ENCODE measurements around the gene LCN1. TPM values are rescaled to one million over a fixed set of nuclear protein-coding genes. Genes with fewer than 3 reads are reported as not detected.

The LCN1 gene
- total and polyA plus RNA-seq, 10 donors = 0.09 TPM; not detected in 9

GRCh38 chr9:135522137-135522877 is 1.1 kb downstream of the LCN1 start:
- Histone ChIP-seq H3K27ac (no peak overlapping the region), H3K4me1 (peaks cover 0 to 9% (median 0%) of the 10 kb centered on the region in 6 donors), H3K9me3 (no peaks in the 10 kb centered on the region), H3K27me3 (replicated peaks in 1 of 7) (peaks cover 0 to 69% (median 5%) of the 10 kb centered on the region in 7 donors), H3K36me3 (no peaks in the 10 kb centered on the region), H3K4me3 (no peak overlapping the region)
- intact Hi-C loops (cut with DNase I; ENCODE audit: low total_unique reads) = no loop called here
- no peak for DNase-seq
- WGBS, 5 donors = 62 to 76% (median 67%) methylated on average over 8 to 16 of the region's 16 CpGs
- TF ChIP-seq POLR2A (IDR thresholded peaks at IDR 0.05) = no peak
- TF ChIP-seq POLR2AphosphoS5 (IDR thresholded peaks at IDR 0.05) = no peak
- no peak for TF ChIP-seq CTCF (IDR thresholded peaks at IDR 0.05 in 8 of 11, conservative IDR thresholded peaks at IDR 0.05 in 3 of 11)

DNA sequence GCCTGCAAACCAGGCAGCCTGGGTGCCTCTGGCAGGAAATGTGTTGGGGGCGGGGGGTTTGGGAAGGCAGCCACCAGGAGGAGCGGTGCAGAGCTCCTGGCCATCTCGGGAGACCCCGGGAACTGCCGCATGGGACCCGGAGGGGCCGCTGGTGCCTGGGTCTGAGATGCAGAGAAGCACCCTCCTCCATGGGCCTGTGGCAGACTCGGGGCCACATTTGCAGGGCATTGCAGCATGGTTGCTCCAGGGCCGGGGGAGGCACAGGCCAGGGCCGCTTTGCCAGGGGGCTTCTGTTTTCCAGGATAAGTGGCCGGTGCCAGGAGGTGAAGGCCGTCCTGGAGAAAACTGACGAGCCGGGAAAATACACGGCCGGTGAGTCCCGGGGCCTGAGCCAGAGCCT is 1.7 kb downstream of the LCN1 start:
- no peak for DNase-seq
- Histone ChIP-seq H3K27ac (peak overlapping the region in 5 of 8 donors; percentile 46 to 63 (median 54)), H3K4me1 (peaks cover 0 to 9% (median 0%) of the 10 kb centered on the region in 6 donors), H3K9me3 (no peaks in the 10 kb centered on the region), H3K27me3 (replicated peaks in 1 of 7) (peaks cover 0 to 65% (median 5%) of the 10 kb centered on the region in 7 donors), H3K36me3 (no peaks in the 10 kb centered on the region), H3K4me3 (no peak overlapping the region)
- WGBS, 5 donors = 61 to 74% (median 67%) methylated on average over 13 to 17 of the region's 17 CpGs
- intact Hi-C loops (cut with DNase I; ENCODE audit: low total_unique reads) = no loop called here
- TF ChIP-seq POLR2AphosphoS5 (IDR thresholded peaks at IDR 0.05) (no peak), CTCF (IDR thresholded peaks at IDR 0.05 in 8 of 11, conservative IDR thresholded peaks at IDR 0.05 in 3 of 11) (no peak), POLR2A (IDR thresholded peaks at IDR 0.05) (no peak)

- DNase-seq = no peak
- peak overlapping the region in 5 of 8 donors; percentile 46 to 63 (median 54) for H3K27ac ChIP-seq
- no peak for TF ChIP-seq CTCF (IDR thresholded peaks at IDR 0.05 in 8 of 11, conservative IDR thresholded peaks at IDR 0.05 in 3 of 11)
- TF ChIP-seq POLR2AphosphoS5 (IDR thresholded peaks at IDR 0.05) = no peak
- no peak for TF ChIP-seq POLR2A (IDR thresholded peaks at IDR 0.05)
- no peaks in the 10 kb centered on the region for H3K9me3 ChIP-seq
- intact Hi-C loops (cut with DNase I; ENCODE audit: low total_unique reads) = no loop called here
- peaks cover 0 to 65% (median 5%) of the 10 kb centered on the region in 7 donors for H3K27me3 ChIP-seq (replicated peaks in 1 of 7)
- no peaks in the 10 kb centered on the region for H3K36me3 ChIP-seq
- H3K4me1 ChIP-seq = peaks cover 0 to 9% (median 0%) of the 10 kb centered on the region in 6 donors
- no peak overlapping the region for H3K4me3 ChIP-seq
- WGBS, 5 donors = 79 to 92% (median 84%) methylated on average over 10 to 21 of the region's 21 CpGs
Observed at GRCh38 chr9:135523521-135524129, 2.4 kb downstream of the LCN1 start.
